DLD1 (cell line): Measurements from ENCODE around the gene POC1A.

Source experiments
- in situ Hi-C: cut with HindIII; loops from 2 replicates; pipeline ENCODE4 v1.10.0; 2017; ENCODE audit warnings: low sequenced_read_pairs

Gene POC1A

DNA sequence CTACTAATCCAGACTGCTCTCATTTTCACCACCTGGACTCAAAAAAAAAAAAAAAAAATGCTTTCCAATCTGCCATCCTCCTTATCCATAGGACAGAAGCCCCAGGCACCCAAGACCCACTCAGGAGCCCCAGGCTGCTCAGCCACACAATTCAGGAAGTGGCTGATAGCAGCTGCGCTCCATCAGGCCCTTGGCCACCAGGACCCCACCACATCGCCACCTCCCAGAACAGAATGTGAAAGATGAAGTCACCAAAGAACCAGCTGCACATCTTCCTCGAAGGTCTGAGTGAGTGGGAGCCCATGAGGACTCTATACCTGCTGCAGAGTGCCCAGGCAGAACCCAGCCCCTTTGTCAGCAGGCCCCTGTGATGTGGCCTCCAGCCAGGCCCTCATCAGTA is 19.5 kb downstream of the POC1A start:
- in situ Hi-C loops: no loop called here

GRCh38 chr3:52132930-52133329 is 21.3 kb downstream of the POC1A start:
- in situ Hi-C loops: no loop called here

GRCh38 chr3:52132041-52132440 is 22.2 kb downstream of the POC1A start:
- in situ Hi-C loops: no loop called here

- in situ Hi-C loops: no loop called here
These were observed 23.1 kb downstream of the POC1A start for GRCh38 chr3:52130966-52131622.

DNA sequence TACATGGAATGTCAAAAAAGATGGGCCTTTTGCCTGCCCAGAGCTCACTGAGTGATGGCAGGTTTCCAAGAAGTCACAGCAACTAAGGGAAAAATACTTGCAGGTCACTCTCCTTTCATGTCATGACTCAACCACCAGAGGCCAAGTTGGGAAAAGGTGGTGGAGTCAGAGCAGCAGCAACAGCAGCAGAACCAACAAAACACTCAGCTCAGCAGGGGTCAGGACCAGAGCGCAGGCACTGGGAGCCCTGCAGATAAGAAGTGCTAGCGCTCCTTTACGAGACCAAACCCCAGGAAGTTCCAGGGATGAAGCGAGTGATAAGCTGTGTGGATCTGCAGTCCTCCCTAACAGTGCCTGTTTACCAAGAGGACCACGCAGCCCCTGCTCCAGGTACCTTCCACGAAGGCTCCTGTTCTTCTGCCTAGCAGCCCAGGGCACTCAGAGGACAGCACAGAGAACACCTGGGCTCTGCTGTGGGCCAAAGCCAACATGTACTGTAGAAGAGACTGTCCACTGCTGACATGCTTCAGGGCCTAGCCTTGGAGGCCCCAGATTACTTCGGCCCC is 26.0 kb downstream of the POC1A start:
- in situ Hi-C loops: no loop called here

DNA sequence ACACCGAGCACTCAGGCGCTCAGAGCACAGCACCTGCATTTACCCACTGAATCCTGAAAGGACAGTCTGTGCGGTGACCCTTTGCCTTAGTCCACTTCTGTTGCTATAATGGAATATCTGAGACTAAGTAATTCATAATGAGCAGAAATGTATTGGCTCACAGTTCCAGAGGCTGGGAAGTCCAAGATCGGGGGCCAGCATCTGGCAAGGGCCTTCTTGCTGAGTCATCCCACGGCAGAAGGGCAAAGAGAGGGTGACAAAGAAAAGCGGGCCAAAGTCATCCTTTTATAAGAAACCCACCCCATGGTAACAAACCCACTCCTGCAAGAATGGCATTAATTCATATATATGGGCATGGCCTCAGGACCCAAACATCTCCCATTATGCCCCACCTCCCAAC is 27.7 kb downstream of the POC1A start:
- in situ Hi-C loops: no loop called here

DNA sequence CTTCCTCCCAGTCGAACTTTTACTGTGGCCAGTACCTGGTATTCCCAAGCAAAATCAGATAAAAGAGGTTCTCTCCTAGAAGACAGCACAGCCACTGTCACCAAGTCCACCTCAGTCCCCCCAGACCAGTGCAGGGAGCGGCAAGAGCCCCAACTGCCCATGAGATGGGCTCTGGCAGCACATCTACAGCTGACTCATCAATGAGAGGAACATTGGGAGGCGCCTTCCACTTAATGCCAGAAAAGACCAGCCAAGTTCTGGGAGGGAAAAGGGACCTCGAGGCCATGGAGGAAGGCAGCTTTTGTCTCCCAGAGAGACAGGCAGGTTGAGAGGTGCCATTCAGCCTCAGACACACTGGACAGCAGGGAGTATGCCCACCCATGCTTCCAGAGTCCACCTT is 28.2 kb downstream of the POC1A start:
- in situ Hi-C loops: no loop called here

- in situ Hi-C loops: no loop called here
These were observed 29.5 kb downstream of the POC1A start for GRCh38 chr3:52124766-52125165.

DNA sequence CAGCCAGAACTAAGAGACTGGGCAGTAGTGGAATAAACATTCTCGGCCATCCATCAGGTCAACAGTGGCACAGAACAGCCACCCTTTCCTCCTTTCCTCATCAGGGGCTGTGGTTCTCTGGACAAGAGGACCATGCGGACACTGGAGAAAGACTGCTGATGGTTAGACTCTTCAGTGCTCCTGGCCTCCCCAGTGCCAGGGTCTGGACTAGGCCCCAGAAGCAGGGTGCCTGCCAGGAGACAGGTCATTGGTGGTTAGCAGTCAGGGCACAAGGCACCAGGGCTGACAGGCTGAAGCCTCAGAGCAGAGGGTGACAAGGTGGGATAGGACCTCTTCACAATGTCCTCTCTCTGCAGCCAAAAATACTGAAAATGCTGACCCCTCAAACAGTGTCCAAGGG is 30.1 kb downstream of the POC1A start:
- in situ Hi-C loops: no loop called here

- in situ Hi-C loops: no loop called here
These were observed 31.0 kb downstream of the POC1A start for GRCh38 chr3:52123106-52123725.

DNA sequence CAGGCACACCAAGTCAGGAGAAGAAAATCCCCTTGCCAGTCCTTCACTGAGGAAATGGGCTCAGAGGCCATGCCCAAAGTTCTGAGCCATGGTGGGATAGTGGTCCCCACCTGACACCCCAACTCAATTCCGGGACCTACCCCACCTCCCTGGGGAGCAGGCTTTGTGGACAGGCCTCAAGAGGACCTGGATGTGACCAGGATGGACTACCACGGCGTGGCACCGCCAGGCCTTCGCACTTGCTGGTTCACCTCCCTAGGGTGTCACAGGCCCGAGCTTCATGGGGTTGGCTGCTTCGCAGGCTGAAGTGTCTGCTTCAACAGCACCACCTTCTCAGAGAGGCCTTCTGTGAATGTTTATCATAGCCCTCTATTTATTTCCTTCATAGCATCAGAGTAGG is 31.7 kb downstream of the POC1A start:
- in situ Hi-C loops: no loop called here

DNA sequence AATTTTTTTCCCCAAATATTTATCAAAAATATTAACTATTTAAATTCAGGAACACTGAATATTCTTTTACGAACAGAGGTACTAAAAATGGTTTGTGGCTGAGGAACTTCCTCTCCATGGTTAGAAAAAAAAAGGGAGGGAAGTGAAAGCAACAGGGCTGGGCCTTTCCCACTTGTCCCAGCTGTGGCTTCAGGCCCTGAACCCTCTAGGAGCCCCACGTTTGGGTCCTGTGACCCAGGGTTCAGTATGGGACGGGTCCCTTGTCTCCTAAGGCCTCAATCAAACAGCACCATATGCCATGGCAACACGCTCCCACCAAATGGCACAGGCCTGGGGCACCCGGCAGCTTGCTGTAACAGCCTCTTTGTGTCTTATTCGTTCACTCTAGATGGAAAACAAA is 32.4 kb downstream of the POC1A start:
- in situ Hi-C loops: no loop called here

DNA sequence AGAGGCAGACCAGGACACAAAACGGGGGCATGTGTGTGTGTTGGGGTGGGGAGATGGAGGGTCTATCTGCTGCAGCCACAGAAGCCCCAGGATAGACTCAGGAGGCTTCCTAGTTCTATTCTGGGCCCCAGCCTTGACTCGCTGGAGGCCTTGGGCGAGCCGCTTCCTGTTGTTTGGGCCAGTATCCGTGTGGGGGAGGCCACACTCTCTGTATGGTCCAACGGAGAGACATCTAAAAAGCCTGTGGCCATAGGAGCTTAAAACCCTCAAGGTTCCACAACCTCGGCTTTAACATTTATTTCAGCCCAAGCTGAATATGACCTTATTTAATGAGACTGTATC is 32.8 kb downstream of the POC1A start:
- in situ Hi-C loops: no loop called here

DNA sequence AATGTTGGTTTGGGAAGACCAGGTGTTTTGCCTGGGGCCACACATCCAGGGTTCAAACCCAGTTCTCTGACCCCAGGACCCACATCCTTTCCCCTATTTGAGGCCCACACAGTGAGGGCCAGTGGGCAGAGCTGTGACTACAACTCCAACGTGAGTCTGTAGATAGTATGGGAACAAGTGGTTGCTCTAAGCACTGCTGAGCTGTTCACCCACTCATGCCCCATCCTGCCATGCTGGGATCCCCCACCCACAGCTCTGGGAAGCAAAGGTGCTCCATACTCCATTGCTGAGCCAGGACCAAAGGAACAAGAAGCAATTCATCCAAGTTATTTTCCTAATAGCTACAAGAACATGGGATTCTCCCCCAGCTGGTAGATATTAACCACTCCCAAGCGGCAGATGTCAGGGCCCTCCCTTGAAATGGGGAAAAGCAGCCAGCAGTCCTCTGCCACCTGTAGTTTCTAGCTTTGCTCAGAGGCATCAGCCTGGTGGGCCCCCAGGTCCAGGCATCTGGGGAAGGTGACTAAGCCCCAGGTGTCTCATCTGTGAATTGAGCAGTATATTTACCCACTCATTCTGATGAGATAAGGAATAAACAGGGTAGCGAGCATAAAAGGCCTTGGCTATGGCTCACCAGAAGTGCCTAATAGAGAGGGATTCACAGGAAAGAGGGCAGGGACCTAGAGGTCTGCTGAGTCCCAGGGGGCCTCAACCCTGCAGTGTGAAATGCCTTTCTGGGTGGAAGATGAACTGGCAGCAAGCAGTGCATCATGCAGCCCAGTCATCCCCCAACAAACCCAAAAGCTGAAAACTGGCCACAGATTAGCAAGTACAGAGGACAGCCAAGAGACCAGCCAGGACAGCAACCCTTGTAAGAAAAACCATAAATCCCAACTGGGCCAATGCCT is 33.4 kb downstream of the POC1A start:
- in situ Hi-C loops: no loop called here

- in situ Hi-C loops: no loop called here
These were observed 34.4 kb downstream of the POC1A start for GRCh38 chr3:52119826-52120225.

- in situ Hi-C loops: no loop called here
These were observed 35.1 kb downstream of the POC1A start for GRCh38 chr3:52119099-52119498.

- in situ Hi-C loops: no loop called here
These were observed 35.9 kb downstream of the POC1A start for GRCh38 chr3:52118156-52118875.

GRCh38 chr3:52117537-52117936 is 36.7 kb downstream of the POC1A start:
- in situ Hi-C loops: no loop called here

DNA sequence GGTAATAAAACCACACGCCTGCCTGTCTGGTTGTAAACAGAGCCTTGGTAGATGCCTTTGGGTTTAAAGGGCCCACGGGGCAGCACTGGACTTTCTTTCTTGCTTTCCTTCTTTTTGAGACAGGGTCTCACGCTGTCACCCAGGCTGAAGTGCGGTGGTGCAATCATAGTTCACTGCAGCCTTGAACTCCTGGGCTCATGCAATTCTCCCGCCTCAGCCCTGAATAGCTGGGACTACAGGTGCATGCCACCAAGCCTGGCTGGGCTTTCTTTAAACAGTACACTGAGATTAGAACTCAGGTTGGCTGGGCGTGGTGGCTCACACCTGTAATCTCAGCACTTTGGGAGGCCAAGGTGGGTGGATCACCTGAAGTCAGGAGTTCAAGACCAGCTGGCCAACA is 42.2 kb downstream of the POC1A start:
- in situ Hi-C loops: no loop called here

DNA sequence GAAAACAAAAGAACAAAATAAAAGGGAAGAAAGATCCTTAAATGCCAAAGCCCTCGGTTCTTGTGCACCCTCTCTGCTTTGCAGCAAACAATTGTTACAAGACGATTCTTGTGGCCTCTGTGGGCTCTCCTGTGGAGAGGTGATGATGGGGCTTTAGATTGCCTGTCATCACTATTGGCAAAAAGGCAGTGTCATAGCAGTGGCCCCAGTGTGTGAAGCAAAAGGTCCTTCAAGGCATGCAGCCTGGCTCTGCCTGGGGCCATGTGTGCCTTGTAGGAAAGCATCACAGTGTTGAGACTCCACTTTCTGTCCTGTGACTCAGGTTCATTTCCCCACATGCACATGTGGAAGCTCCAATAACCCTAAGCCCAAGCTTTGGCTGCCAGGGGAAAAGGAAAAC is 43.7 kb downstream of the POC1A start:
- in situ Hi-C loops: no loop called here
